KMS-11 (cell line): Measurements from ENCODE around the gene SLC35E3.

Experiments
- H2AFZ ChIP-seq: fragments of 200-600 bp; sonication (generic); 2 replicates; pipeline ENCODE4 v1.6.1; 2016; ENCODE audit warnings: antibody characterized with exemption, mixed run types, low read depth
- H3K27ac ChIP-seq: fragments of 200-600 bp; sonication (generic); 2 replicates; pipeline ENCODE4 v1.6.1; 2016; ENCODE audit warnings: mild to moderate bottlenecking, mixed run types
- H3K27me3 ChIP-seq: fragments of 200-600 bp; sonication (generic); 2 replicates; pipeline ENCODE4 v1.6.1; 2017; ENCODE audit warnings: mild to moderate bottlenecking, low read depth, mixed run types, moderate library complexity; ENCODE audit not compliant: insufficient read depth
- H3K36me3 ChIP-seq: fragments of 200-600 bp; sonication (generic); 2 replicates; pipeline ENCODE4 v1.6.1; 2017; ENCODE audit warnings: mild to moderate bottlenecking, mixed run types; ENCODE audit not compliant: insufficient read depth
- H3K4me1 ChIP-seq: fragments of 200-600 bp; sonication (generic); 2 replicates; pipeline ENCODE4 v1.6.1; 2016; ENCODE audit warnings: mild to moderate bottlenecking, low read depth, mixed run types; ENCODE audit not compliant: poor library complexity, severe bottlenecking
- H3K4me2 ChIP-seq: fragments of 200-600 bp; sonication (generic); 2 replicates; pipeline ENCODE4 v1.7.0; 2016; ENCODE audit warnings: mild to moderate bottlenecking, mixed run types
- H3K4me3 ChIP-seq: fragments of 200-600 bp; sonication (generic); IDR thresholded peaks from 2 replicates; pipeline ENCODE4 v1.6.1; 2017; ENCODE audit warnings: low read depth, low read length, mixed read lengths; ENCODE audit not compliant: insufficient read depth
- H3K79me2 ChIP-seq: fragments of 200-600 bp; sonication (generic); 2 replicates; pipeline ENCODE4 v1.6.1; 2016; ENCODE audit warnings: low read depth, mixed run types; ENCODE audit not compliant: insufficient read depth
- H3K9ac ChIP-seq: fragments of 200-600 bp; sonication (generic); 2 replicates; pipeline ENCODE4 v1.6.1; 2016; ENCODE audit warnings: mild to moderate bottlenecking, mixed run types
- H4K20me1 ChIP-seq: fragments of 200-600 bp; sonication (generic); 2 replicates; pipeline ENCODE4 v1.6.1; 2016; ENCODE audit warnings: mild to moderate bottlenecking, mixed run types; ENCODE audit not compliant: insufficient read depth
- CTCF ChIP-seq: fragments of 200-600 bp; sonication (generic); conservative IDR thresholded peaks from 2 replicates; pipeline ENCODE4 v1.6.1; 2017; ENCODE audit warnings: low read depth, mild to moderate bottlenecking, antibody characterized with exemption, low read length, moderate library complexity, mixed read lengths

SLC35E3 gene

GRCh38 chr12:68812553-68813241 lies 66.7 kb downstream of the SLC35E3 start:
- no peak overlapping the region for H3K4me2 ChIP-seq
- no peak overlapping the region for H3K9ac ChIP-seq

GRCh38 chr12:68813242-68813593 lies 67.2 kb downstream of the SLC35E3 start:
- no peak overlapping the region for H3K4me3 ChIP-seq
- no peak overlapping the region for H3K9ac ChIP-seq
- H2AFZ ChIP-seq = no peak overlapping the region
- H3K79me2 ChIP-seq = peaks cover 62% of the 10 kb centered on the region
- H4K20me1 ChIP-seq = no peaks in the 10 kb centered on the region
- peaks cover 10% of the 10 kb centered on the region; the same call in 1 of the 2 replicates for H3K36me3 ChIP-seq
- no peaks in the 10 kb centered on the region for H3K27me3 ChIP-seq
- H3K4me2 ChIP-seq = no peak overlapping the region
- TF ChIP-seq CTCF = no peak
- H3K27ac ChIP-seq = no peak overlapping the region
- peaks cover 30% of the 10 kb centered on the region for H3K4me1 ChIP-seq

More at GRCh38 chr12:68812553-68813241, 66.7 kb downstream of the SLC35E3 start:
- Histone ChIP-seq H3K4me1 (peaks cover 30% of the 10 kb centered on the region), H3K36me3 (peaks cover 10% of the 10 kb centered on the region; the same call in 1 of the 2 replicates), H3K79me2 (peaks cover 59% of the 10 kb centered on the region), H2AFZ (no peak overlapping the region), H3K4me3 (no peak overlapping the region), H4K20me1 (no peaks in the 10 kb centered on the region), H3K27me3 (no peaks in the 10 kb centered on the region), H3K27ac (no peak overlapping the region)
- TF ChIP-seq CTCF = no peak

- Histone ChIP-seq H3K27ac (no peak overlapping the region), H3K4me3 (no peak overlapping the region), H3K79me2 (peaks cover 63% of the 10 kb centered on the region), H3K36me3 (peaks cover 14% of the 10 kb centered on the region; the same call in 1 of the 2 replicates), H3K4me2 (no peak overlapping the region), H3K27me3 (no peaks in the 10 kb centered on the region), H3K4me1 (peaks cover 24% of the 10 kb centered on the region), H4K20me1 (no peaks in the 10 kb centered on the region), H2AFZ (no peak overlapping the region), H3K9ac (no peak overlapping the region)
- no peak for TF ChIP-seq CTCF
Observed at GRCh38 chr12:68814490-68815231, 68.7 kb downstream of the SLC35E3 start.

- Histone ChIP-seq H3K9ac (no peak overlapping the region), H3K4me2 (no peak overlapping the region), H3K79me2 (peaks cover 56% of the 10 kb centered on the region; the same call in 1 of the 2 replicates)
Observed at GRCh38 chr12:68815232-68815927, 69.4 kb downstream of the SLC35E3 start.

More at GRCh38 chr12:68815232-68815927, 69.4 kb downstream of the SLC35E3 start:
- peaks cover 19% of the 10 kb centered on the region; the same call in 1 of the 2 replicates for H3K36me3 ChIP-seq
- no peak for TF ChIP-seq CTCF
- H3K27ac ChIP-seq = no peak overlapping the region
- H2AFZ ChIP-seq = no peak overlapping the region
- no peak overlapping the region for H3K4me3 ChIP-seq
- H4K20me1 ChIP-seq = no peaks in the 10 kb centered on the region
- peaks cover 21% of the 10 kb centered on the region for H3K4me1 ChIP-seq
- H3K27me3 ChIP-seq = no peaks in the 10 kb centered on the region
